GM18507 (cell line): ENCODE results near the gene CTRB2.

Experiments
- DNase-seq: peaks from one replicate; pipeline ENCODE4 v3.0.0; 2011; ENCODE audit warnings: low read depth; ENCODE audit not compliant: insufficient read length; ENCODE audit errors: extremely low spot score
- FAIRE-seq: peaks from 2 replicates; lab custom pipeline; 2011; peaks lifted over from hg19 to GRCh38; lab: Jason Lieb, UNC

CTRB2 gene

DNA sequence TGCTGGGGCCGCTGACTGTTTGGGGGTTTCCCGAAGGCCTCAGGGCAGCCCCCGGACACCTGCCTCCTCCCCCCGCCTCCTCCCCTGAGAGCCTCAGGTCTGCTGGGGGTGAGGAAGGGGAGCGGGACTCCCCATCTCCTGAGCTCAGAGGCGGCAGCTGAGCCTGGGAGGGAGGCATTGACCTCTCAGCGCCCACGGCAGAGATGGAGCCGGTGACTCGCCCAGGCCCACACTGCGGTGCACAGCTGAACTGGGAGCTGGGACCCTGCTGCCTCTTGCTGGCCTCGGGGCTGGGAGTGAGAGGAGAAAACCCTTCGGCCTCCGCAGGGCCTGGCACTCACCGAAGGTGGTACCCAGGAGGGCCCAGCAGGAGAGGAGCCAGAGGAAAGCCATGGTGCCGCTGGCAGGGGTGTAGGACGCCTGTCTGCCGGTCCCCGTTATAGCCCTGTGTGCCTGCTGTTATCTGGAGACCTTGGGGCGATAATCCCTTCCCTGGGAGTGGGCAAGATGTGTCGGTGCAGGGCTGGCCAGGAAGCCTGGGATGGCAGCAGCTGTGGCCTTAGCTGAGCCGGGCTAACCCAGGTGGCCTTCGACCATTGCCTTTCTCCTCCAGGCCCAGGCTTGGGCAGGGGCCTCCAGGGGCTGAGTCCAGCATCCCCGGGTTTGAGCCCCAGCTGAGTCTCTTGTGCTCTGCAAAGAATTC, at the start of gene CTRB2:
Gene CTRB2, minus strand, starts transcription at position 413 of the 703 bp plus-strand sequence. Its CDS starts 20 bp downstream, at position 393.
- DNase-seq, result no peak

DNA sequence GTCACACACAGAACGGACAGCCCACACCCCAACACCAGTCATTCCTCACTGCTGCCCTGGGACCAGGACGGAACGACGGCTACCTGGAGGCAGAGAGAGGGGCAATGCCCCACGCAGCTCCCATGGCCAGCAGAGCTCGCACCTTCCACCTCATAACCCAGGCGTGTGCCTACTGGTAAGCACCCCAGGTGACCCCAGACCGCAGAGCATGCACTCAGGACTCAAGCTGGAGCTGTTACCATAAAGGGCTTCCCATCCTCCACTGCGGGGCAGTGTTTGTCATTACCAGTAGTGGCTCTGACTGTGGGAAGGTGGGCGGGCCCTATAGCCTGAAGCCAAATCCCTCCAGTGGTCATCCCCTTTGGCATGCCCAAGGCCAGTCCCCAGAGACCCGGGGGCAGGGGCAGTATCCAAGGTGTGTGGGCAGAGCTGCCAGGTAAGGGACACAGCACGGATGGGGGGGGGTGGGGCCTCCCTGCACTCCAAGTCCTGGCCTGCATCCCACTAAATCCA, 49.2 kb upstream of the CTRB2 start:
- FAIRE-seq (no peak), DNase-seq (no peak)

More for the DNA sequence above, at the start of gene CTRB2:
- no peak for FAIRE-seq

DNA sequence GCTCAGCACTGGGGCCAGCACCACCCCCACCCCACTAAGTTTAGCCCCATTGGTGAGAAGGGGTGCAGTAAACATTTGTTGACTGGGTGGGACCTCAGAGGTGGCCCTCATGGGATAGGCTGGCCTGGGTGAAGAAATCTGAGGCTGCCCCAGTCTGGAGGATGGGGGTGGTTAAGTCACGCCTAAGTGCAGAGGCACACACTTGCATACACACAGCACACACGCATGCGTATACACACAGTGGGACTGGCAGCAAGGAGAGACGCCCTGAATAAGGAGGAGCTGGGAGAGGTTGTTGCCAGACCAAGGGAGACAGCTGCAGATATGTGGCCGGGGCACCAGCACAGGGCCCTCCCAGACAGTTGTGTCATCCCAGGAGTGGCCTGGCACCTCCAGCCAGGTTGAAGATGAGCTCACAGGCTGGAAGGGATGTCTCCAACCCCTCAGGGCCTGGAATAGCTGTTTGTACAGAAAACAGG, 47.4 kb upstream of the CTRB2 start:
- DNase-seq (no peak), FAIRE-seq (no peak)

DNA sequence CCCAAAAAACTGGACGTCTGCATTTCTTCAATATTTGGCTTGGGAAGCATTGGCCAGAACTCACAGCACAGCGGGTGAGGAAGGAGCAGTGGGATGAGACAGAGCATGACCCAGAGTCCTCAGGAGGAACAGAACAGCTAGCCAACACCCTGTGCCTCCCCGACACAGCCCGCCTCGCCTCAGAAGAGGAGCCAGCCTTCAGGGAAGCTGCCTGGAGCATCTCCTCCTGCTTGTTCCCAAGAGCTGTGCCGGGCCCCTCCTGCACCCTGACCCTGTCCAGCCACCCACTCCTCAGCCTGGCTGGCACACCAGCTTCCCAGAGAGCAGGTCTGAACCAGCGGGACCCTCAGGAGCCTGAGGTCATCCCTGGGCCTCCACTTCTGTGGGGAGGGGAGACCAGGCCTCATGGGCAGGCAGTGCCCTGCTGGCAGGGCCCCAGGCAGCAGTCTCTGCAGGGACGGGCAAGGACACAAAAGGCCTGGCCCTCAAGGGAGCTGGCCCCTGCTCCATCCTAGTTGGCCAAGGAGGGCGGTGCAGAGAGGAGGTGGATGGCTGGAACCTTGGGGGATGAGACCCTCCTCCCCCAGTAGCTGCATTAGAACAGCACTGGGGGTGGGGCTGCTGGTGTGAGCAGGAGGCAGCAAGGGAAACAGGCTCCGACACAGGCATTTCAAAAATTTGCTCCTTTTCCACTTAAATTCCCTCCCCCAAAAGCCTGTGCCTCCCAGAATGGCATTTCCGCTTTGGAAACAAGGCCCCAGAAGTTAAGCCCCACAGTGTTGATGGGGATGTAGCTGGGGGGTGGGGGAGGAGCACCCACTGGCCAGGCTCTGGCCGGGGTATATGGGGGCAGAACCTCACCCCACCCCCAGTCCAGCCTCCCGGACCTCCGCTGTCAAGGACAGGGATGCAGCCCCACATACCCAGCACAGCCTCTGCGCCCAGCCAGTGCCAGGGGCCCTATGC, 46.3 kb upstream of the CTRB2 start:
- FAIRE-seq (no peak), DNase-seq (no peak)

DNA sequence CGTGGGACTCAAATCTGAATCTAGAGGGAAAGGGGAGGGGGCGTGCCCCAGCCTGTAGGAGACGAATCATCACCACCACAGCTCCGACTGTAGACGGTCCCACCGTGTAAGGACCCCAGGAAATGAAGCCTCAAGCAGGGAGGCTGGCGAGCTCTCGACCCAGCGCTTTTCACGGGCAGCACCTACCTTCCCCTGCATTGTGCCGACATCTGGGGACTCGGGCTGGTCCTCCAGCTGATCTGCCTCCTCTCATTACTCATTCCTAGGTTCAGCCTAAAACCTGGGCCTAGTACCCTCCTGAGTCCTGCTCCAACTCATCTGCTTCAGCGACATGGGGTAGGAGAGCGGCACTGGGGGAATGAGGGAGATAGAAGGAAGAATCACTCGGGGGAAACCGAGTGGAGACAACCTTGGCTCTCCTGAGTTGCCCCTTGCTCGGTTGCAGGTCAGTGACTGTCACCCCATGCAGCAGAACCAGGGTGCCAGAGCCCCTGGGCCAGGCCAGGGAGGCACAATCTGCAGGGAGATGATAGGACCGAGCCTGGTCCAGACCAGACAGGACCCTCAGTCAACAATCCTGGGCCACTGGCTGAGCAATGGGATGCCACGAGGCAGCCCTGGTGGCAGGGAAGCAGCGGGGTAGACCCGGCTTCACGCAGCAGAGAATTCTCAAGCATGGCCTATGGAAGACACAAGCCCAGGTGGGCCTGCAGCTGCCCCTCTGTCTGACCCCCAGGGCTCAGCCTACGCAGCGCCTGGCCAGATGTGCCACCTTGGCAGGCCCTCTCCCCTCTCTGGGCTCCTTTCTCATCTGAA, 45.3 kb upstream of the CTRB2 start:
- FAIRE-seq (no peak), DNase-seq (no peak)

DNA sequence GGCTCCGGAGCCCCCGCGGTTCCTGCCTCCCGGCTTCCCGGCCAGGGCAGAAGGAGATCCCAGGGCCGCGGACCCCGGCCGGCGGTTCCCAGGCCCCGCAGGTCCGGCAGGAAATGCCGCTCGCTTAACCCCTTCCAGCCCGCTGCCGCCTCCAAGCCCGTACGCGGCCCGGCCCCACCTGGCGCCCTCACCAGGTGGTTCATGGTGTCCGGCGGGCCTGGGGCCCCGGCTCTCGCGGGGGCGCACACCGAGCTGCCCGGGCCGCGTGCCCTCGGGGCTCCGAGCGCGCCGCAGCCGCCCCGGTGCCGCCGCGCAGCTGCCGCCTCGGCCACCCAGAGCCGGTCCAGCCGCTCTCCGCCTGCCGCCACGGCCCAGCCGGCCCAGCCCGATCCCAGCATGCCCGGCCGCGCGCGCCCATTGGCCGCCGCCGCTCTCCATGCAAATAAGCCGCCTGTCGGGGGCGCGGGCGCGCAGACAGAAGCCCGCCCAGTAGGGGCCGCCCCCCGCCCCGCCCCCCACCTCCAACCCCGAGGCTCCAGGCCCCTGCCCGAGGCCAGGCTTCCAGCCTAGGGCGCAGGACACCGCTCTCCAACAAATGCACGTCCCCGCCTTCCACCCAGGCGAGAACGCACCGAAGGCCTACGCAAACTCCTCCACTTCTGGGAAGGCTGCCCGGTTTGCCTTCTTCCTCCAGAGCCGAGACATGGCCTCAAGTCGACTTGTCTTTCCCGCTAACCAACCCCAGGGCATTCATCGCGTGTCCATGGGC, 44.5 kb upstream of the CTRB2 start, which contains the start of gene BCAR1:
Gene BCAR1, minus strand, starts transcription at position 345 of the 769 bp plus-strand sequence. Its CDS starts 142 bp downstream, at position 203.
- DNase-seq (peak; percentile 81), FAIRE-seq (peak; percentile 51)

DNA sequence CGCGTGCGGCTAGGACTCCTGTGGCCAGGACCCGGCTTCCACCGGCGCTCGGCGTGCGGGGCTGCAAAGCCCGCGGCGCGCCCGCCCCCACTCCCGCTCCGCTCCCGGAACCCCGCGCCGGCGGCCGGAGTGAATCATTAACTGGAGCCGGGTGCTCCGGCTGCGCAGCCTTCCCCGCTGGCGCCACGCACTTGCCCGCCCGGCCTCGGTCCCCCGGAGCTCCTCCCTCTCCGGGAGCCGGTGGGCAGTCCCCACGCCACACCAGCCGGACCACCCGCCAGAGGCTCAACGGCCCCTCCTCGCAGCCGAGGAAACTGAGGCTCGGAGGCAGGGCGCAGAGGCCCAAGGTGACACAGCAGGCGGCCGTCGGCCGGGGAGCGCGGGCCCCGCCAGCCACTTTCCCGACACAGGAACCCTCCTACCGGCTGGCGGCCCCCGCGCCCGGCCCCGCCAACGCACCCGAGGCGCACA, 43.9 kb upstream of the CTRB2 start:
- FAIRE-seq, result no peak
- peak; percentile 58 for DNase-seq

DNA sequence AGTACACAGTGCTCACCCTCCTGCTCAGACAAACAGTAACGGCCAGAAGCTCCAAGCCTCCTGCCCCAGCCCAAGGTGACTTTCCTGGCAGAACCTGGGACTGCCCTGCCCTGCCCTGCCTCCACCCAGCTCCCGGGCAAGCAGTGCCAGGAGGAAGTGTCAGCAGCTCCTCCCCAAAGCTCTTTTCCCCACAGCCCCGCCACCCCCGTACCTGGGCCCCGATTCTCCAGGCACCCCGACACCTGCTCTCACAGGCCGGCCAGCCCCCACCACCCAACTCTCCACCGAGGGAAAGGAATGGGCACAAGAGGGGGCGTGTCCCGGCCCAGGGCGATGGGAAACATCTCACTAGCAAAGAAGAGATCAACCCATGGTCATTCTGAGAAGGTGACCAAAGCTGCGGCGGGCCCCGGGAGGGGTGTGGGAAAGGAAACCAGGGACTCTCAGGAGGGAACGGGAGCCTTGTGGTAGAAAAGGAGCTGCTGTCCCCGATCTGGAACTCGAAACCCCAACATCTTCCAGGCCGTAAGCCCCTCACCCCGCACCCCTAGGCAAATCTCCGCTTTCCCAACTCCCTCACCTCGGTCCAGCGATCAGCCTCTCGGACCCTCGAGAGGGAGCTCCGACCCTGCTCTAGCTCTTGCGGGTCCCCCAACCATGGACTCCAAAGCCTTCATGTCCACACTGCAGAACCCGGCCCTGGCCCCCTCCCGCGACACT, 43.3 kb upstream of the CTRB2 start:
- no peak for FAIRE-seq
- no peak for DNase-seq

DNA sequence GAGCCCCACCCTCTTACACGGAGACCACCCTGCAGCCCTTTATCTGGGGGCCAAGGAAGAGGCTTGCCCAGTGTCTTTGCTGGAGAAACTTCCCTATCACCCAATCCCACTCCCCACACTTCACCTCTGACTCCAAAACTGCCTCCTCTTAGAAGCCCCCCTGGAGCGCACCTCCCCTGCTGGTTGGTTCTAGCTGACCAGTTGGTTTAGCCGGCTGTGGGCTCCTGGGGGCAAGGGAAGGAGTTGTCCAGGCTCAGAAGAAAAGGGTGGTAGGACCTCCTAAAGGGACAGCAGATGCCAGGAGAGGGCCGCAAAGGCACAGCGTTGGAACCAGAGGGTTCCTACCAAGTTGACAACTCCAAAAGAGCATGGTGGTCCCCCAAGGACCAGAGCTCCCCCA, 42.5 kb upstream of the CTRB2 start:
- FAIRE-seq, result no peak

DNA sequence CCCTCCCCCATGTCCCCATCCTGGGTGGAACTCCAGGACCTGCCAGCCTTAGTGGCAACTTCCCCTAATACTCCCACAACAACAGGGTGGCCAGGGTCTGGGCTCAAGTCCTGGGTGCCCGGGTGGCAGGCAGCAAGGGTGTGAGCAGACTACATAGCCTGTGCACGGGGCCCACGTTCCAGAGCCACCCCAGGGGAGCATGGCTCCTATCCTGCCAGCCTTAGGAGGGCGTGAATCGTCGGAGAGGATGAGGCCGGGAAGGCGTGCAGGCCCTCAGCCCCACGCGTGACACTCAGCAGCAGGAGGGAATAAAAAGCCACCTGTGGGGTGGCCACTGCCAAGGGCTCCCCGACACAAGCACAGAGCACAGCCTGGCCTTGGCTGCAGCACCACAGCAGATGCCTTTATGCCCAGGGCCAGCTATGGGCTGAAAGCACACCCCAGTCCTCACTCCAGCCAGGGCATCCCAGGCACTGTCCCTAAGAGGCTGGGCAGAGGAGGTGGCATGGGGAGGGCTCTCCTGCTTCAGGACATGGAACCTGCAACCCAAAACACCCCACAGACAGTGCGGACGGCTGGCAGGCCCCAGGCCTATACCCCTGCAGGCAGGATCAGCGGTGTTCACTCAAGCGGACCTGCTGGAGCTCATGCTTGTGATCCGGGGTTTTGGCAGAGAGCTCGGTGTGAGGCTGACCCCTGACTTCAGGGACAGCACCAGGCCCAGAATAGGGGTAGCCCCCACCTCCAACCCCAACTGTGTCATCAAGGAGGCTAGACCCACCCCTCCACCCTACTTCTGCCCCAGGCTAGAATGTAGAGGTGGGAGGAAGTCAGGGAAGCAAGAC, 41.8 kb upstream of the CTRB2 start:
- FAIRE-seq, result no peak
- no peak for DNase-seq

More for the DNA sequence above, 42.5 kb upstream of the CTRB2 start:
- DNase-seq, result no peak

DNA sequence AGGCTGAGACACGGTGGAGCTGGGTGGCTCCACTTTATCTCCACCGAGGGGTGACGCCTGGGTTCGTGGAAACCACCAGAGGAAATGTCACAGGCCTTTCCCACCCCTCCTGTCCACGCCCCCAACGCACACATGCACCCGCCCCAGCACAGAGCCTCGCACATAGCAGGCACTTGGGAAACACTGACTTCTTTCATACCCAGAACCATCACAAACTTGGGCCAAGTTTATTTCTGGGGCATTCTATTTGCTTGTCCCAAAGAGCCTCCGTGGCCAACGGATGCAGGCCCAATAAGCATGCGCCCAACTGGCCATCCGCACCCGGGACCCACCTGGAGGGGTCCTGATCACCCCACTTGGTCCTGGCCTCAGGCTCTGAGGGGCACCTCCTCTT, 41.2 kb upstream of the CTRB2 start:
- DNase-seq, result no peak
- FAIRE-seq, result no peak

DNA sequence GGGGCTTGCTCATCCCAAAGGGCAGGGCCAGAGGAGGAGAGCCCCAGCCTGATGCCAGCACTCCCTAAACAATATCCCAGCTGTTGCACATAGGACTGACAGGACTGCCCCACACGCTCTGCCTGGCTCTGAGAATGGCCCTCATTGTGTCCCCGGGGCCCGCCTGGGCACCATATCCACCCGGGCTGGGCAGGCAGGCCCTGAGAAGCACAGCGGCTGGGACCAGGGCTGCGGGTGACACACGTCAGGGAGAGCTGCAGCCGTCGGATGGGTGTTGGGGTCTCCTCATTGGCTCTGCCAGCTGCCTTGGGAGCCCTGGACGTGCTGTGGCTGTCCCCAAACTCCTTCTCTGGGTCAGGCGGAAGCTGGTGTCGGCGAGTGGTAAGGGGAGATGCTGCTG, 40.3 kb upstream of the CTRB2 start:
- DNase-seq (no peak), FAIRE-seq (no peak)

DNA sequence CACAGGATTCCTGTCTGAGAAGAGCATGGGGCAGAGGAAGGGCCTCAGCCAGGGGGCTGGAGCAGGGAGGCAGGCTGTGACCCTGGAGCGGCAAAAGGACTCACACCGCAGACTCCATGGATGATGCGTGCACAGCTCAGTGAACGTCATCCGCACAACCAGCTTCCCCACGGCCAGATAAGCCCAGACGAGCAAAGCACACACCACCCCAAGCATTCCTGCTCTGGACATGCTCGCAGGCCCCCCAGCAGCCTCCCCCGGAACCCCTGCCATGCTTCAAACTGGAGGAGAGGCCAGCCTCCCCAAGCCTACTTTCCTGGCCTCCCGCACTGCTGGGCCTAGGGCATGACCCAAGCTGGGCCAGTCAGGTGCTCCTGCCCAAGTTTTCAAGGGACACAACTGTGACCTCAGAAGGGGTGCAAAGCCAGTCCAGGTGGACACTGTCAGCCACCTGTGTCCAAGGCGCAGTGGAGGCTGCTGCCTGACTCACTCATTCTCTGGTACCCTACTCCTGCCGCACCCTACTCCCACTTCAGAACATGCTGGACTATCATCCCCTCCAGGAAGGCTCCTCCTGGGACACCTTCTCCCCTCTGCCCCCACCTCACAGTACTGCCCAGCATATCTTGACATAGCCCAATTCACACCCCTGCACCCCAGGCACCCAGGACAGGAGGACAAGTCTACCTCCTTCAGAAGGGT, 39.7 kb upstream of the CTRB2 start:
- DNase-seq (no peak), FAIRE-seq (no peak)

DNA sequence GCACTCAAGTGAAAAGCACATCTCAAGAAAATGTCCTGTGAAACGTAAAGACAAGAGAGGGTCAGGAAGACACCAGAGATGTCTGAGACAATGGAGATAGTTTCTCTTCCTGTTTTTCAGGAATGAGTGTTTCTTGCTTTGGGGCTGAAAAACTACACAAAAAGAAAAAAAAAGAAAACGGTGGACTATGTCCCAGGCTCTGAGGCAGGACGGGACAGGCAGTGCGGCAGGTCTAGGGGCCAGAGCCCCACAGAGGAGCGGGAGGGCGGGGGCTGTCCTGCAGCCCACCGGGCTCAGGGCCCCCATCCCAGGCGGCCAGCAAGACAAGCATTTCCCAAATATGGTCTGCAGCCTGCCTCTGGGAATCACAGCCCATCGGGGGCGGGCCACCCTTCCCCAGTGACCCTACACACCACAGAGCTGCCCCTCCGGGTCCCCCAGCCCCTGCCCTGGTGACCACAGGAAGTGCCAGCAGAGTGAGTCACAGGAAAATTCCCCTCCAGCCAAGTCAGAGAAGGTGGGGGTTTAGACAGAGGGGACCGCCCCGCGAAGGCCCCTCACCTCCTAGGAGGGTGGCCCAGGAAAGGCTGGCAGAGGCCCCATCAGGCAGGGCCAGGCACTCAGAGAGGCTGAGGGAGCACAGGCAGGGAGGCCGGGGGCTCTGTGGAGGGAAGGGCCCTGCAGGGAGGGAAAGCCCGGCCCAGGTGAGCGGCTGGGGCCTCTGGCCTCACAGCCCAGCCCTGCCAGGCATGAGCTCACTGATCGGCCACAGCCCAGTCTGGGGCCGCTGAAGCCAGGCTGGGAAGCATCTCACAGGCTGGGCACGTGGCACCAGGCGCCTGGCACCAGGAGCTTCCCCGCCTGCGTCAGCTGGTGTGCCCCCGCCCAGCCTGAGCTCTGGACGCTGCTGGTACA, 38.1 kb upstream of the CTRB2 start:
- DNase-seq, result no peak
- peak; percentile 49 for FAIRE-seq

DNA sequence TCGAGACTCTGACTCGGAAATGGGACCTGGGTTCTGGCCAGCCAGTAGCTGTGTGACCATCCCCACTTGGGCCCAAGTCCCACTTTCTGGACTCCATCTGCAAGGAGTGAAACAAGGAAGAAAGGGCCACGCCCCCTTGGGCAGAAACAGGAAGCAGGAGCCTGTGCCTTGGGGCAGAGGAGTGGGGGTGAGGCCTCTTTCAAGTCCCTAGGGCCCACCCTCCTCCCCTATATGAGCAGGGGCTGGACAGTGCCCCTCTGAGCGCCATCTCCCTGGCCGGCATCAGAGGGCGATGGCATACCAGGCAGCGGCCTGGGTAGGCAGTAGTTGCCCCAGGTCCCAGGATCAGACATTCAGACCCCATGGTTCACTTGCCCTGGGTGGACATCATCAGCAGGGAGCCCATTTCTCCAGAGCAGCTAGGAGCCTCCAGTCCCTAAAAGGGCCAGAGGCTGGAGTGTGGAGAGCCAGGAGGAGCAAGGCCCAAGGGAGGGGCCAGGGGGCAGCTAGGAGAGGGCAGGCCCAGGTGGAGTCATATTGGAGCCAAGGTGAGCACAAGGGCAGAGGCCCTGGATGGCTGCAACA, 37.4 kb upstream of the CTRB2 start:
- no peak for DNase-seq
- FAIRE-seq, result no peak
